A549 (cell line): ENCODE data around the gene EWSR1.

ENCODE experiments used
- CBX8 ChIP-seq: fragments of 200-600 bp; sonication (generic); IDR thresholded peaks from 2 replicates; pipeline ENCODE4 v1.6.1; 2016
- KDM1A ChIP-seq: fragments of 200-600 bp; sonication (generic); IDR thresholded peaks from 2 replicates; pipeline ENCODE4 v1.6.1; 2016; ENCODE audit warnings: low read depth, mild to moderate bottlenecking
- POLR2A ChIP-seq: IDR thresholded peaks from 2 replicates; pipeline ENCODE4 v1.6.1; 2012; ENCODE audit warnings: mild to moderate bottlenecking, low read length
- SREBF2 ChIP-seq: fragments of 450-650 bp; IDR thresholded peaks from 2 replicates; pipeline ENCODE4 v1.6.1; 2014; ENCODE audit warnings: mild to moderate bottlenecking, moderate library complexity
- ZNF302 ChIP-seq: fragments of 250-450 bp; sonication (Bioruptor Pico); IDR thresholded peaks from 2 replicates; pipeline ENCODE4 v1.9.0; 2021; ENCODE audit warnings: inconsistent platforms, mild to moderate bottlenecking, moderate library complexity
- TF ChIP-seq, protein P1 (sequence below): fragments of 200-600 bp; sonication (generic); IDR thresholded peaks from 2 replicates; pipeline ENCODE4 v1.6.1; 2016; ENCODE audit warnings: antibody characterized with exemption, mild to moderate bottlenecking, moderate library complexity
- TF ChIP-seq, protein P2 (sequence below): fragments of 150-350 bp; IDR thresholded peaks from 2 replicates; pipeline ENCODE4 v1.6.1; 2014; ENCODE audit warnings: low read depth, mild to moderate bottlenecking, low read length

DNA sequence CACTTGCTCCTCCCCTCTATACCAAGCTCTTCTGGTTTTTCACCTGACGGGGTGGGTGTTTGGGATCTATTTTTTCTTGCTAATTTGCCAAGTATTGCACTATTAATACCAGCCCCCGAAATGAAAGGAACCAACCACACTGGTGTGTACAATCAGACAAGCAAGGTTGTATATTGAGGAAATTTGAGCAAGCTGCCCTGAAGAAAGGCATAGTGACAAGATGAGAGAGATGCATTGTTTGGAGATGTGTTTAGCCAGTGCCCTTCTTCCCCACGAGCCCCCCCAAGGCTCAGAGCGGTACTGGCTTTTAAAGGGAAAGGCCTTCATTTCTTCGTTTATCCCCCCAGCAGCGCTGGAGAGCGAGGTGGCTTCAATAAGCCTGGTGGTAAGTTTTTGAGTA is 23.1 kb downstream of the EWSR1 start:
- TF ChIP-seq ZNF302 (CRISPR knock-in tag) (no peak), POLR2A (no peak), CBX8 (no peak), KDM1A (no peak), SREBF2 (no peak)
- TF ChIP-seq, protein P1, sequence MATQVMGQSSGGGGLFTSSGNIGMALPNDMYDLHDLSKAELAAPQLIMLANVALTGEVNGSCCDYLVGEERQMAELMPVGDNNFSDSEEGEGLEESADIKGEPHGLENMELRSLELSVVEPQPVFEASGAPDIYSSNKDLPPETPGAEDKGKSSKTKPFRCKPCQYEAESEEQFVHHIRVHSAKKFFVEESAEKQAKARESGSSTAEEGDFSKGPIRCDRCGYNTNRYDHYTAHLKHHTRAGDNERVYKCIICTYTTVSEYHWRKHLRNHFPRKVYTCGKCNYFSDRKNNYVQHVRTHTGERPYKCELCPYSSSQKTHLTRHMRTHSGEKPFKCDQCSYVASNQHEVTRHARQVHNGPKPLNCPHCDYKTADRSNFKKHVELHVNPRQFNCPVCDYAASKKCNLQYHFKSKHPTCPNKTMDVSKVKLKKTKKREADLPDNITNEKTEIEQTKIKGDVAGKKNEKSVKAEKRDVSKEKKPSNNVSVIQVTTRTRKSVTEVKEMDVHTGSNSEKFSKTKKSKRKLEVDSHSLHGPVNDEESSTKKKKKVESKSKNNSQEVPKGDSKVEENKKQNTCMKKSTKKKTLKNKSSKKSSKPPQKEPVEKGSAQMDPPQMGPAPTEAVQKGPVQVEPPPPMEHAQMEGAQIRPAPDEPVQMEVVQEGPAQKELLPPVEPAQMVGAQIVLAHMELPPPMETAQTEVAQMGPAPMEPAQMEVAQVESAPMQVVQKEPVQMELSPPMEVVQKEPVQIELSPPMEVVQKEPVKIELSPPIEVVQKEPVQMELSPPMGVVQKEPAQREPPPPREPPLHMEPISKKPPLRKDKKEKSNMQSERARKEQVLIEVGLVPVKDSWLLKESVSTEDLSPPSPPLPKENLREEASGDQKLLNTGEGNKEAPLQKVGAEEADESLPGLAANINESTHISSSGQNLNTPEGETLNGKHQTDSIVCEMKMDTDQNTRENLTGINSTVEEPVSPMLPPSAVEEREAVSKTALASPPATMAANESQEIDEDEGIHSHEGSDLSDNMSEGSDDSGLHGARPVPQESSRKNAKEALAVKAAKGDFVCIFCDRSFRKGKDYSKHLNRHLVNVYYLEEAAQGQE = no peak
- TF ChIP-seq, protein P2, sequence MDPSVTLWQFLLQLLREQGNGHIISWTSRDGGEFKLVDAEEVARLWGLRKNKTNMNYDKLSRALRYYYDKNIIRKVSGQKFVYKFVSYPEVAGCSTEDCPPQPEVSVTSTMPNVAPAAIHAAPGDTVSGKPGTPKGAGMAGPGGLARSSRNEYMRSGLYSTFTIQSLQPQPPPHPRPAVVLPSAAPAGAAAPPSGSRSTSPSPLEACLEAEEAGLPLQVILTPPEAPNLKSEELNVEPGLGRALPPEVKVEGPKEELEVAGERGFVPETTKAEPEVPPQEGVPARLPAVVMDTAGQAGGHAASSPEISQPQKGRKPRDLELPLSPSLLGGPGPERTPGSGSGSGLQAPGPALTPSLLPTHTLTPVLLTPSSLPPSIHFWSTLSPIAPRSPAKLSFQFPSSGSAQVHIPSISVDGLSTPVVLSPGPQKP = no peak
